ENCODE results near the gene EVC2. TPM values are rescaled to one million over a fixed set of nuclear protein-coding genes. Genes with fewer than 3 reads are reported as not detected.
"Not testable (repeated sequence)": the region's sequence is repeated elsewhere in the genome, so short reads cannot be mapped to it uniquely, and the experiment has no call there.

The EVC2 gene
- total RNA-seq, 5 donors from 2014 or later (not counting 1 experiment from before 2014, with no cell fraction given) = 1.1 to 2.9 (median 1.8) TPM

- H3K4me3 ChIP-seq (ENCODE audit: control insufficient read depth in 1 of 2, extremely low read depth in 1 of 2, low read length in 1 of 2) = no peak overlapping the region
- H3K27me3 Mint-ChIP-seq = no peaks in the 10 kb centered on the region
- DNase-seq (no peak), ATAC-seq (replicated peaks in 1 of 4) (no peak)
- peaks cover 0 to 3% of the 10 kb centered on the region in 2 experiments for H3K27me3 ChIP-seq (replicated peaks in 1 of 2; ENCODE audit: control insufficient read depth in 2 of 2, extremely low read depth in 1 of 2, insufficient read depth in 2 of 2, low read length in 1 of 2)
- no peaks in the 10 kb centered on the region for H3K36me3 ChIP-seq (ENCODE audit: control insufficient read depth in 2 of 2, extremely low read depth in 1 of 2, insufficient read depth in 1 of 2, low read length in 1 of 2)
- peaks cover 0 to 4% (median 0%) of the 10 kb centered on the region in 3 donors for H3K9me3 Mint-ChIP-seq
- H3K36me3 Mint-ChIP-seq = no peaks in the 10 kb centered on the region
- H3K9me3 ChIP-seq = no peaks in the 10 kb centered on the region
- no peak overlapping the region for H3K4me3 Mint-ChIP-seq
- no peaks in the 10 kb centered on the region for H3K4me1 ChIP-seq (ENCODE audit: control insufficient read depth in 1 of 2, extremely low read depth in 1 of 2, insufficient read depth in 2 of 2, low read length in 2 of 2)
- 85% methylated on average over 10 of the region's 11 CpGs for WGBS (ENCODE audit: insufficient coverage)
- ChIA-PET POLR2A (no interaction called here), CTCF (no interaction called here)
- H3K4me1 Mint-ChIP-seq = no peaks in the 10 kb centered on the region
- no peak overlapping the region for H3K27ac Mint-ChIP-seq
- no peak overlapping the region for H3K27ac ChIP-seq (ENCODE audit: low read length)
Measured at GRCh38 chr4:5618051-5618960, 90.1 kb downstream of the EVC2 start.

- Mint-ChIP-seq H3K36me3 (no peaks in the 10 kb centered on the region), H3K4me1 (no peaks in the 10 kb centered on the region), H3K9me3 (peaks cover 0 to 4% (median 0%) of the 10 kb centered on the region in 3 donors), H3K4me3 (no peak overlapping the region), H3K27ac (no peak overlapping the region), H3K27me3 (no peaks in the 10 kb centered on the region)
- Histone ChIP-seq H3K27ac (ENCODE audit: low read length) (no peak overlapping the region), H3K4me1 (ENCODE audit: control insufficient read depth in 1 of 2, extremely low read depth in 1 of 2, insufficient read depth in 2 of 2, low read length in 2 of 2) (no peaks in the 10 kb centered on the region), H3K9me3 (no peaks in the 10 kb centered on the region), H3K27me3 (replicated peaks in 1 of 2; ENCODE audit: control insufficient read depth in 2 of 2, extremely low read depth in 1 of 2, insufficient read depth in 2 of 2, low read length in 1 of 2) (peaks cover 0 to 3% of the 10 kb centered on the region in 2 experiments), H3K4me3 (ENCODE audit: control insufficient read depth in 1 of 2, extremely low read depth in 1 of 2, low read length in 1 of 2) (no peak overlapping the region), H3K36me3 (ENCODE audit: control insufficient read depth in 2 of 2, extremely low read depth in 1 of 2, insufficient read depth in 1 of 2, low read length in 1 of 2) (no peaks in the 10 kb centered on the region)
- POLR2A ChIA-PET = no interaction called here
- no peak for DNase-seq
- CTCF ChIA-PET = no interaction called here
- WGBS (ENCODE audit: insufficient coverage) = 91% methylated on average over 12 of the region's 16 CpGs
- ATAC-seq (replicated peaks in 1 of 4) = no peak
Measured at GRCh38 chr4:5616331-5616950, 91.9 kb downstream of the EVC2 start.

- no peaks in the 10 kb centered on the region for H3K9me3 ChIP-seq
- no peaks in the 10 kb centered on the region for H3K36me3 ChIP-seq (ENCODE audit: control insufficient read depth in 2 of 2, extremely low read depth in 1 of 2, insufficient read depth in 1 of 2, low read length in 1 of 2)
- no peak overlapping the region for H3K27ac Mint-ChIP-seq
- ChIA-PET POLR2A (interaction anchor here in 1 of 2 donors (0.6 kb wide), 1 partner anchor 36 kb away, joined by 4 read pairs; no protein-coding TSS in a partner anchor), CTCF (interaction anchor here in 1 of 2 donors (0.6 kb wide), 2 partner anchors 73 to 123 kb away, joined by 3 read pairs; no protein-coding TSS in a partner anchor)
- H3K4me3 Mint-ChIP-seq = no peak overlapping the region
- WGBS (ENCODE audit: insufficient coverage) = 78% methylated on average over 10 of the region's 10 CpGs
- H3K4me1 ChIP-seq (ENCODE audit: control insufficient read depth in 1 of 2, extremely low read depth in 1 of 2, insufficient read depth in 2 of 2, low read length in 2 of 2) = no peaks in the 10 kb centered on the region
- no peaks in the 10 kb centered on the region for H3K36me3 Mint-ChIP-seq
- H3K27me3 ChIP-seq (replicated peaks in 1 of 2; ENCODE audit: control insufficient read depth in 2 of 2, extremely low read depth in 1 of 2, insufficient read depth in 2 of 2, low read length in 1 of 2) = peaks cover 0 to 3% of the 10 kb centered on the region in 2 experiments
- ATAC-seq (replicated peaks in 1 of 4) (no peak), DNase-seq (no peak)
- H3K4me1 Mint-ChIP-seq = no peaks in the 10 kb centered on the region
- H3K9me3 Mint-ChIP-seq = no peaks in the 10 kb centered on the region
- no peak overlapping the region for H3K4me3 ChIP-seq (ENCODE audit: control insufficient read depth in 1 of 2, extremely low read depth in 1 of 2, low read length in 1 of 2)
- no peak overlapping the region for H3K27ac ChIP-seq (ENCODE audit: low read length)
- no peaks in the 10 kb centered on the region for H3K27me3 Mint-ChIP-seq
Measured at GRCh38 chr4:5615496-5616075, 92.8 kb downstream of the EVC2 start.

- no CpG with 5 or more reads among the region's 5 CpGs for WGBS (ENCODE audit: insufficient coverage)
- ATAC-seq (replicated peaks in 1 of 4) (no peak), DNase-seq (no peak)
- Mint-ChIP-seq H3K27ac (no peak overlapping the region), H3K4me1 (no peaks in the 10 kb centered on the region), H3K36me3 (no peaks in the 10 kb centered on the region), H3K9me3 (no peaks in the 10 kb centered on the region), H3K4me3 (no peak overlapping the region), H3K27me3 (no peaks in the 10 kb centered on the region)
- Histone ChIP-seq H3K4me3 (ENCODE audit: control insufficient read depth in 1 of 2, extremely low read depth in 1 of 2, low read length in 1 of 2) (no peak overlapping the region), H3K4me1 (ENCODE audit: control insufficient read depth in 1 of 2, extremely low read depth in 1 of 2, insufficient read depth in 2 of 2, low read length in 2 of 2) (no peaks in the 10 kb centered on the region), H3K27ac (ENCODE audit: low read length) (no peak overlapping the region), H3K9me3 (no peaks in the 10 kb centered on the region), H3K36me3 (ENCODE audit: control insufficient read depth in 2 of 2, extremely low read depth in 1 of 2, insufficient read depth in 1 of 2, low read length in 1 of 2) (no peaks in the 10 kb centered on the region), H3K27me3 (replicated peaks in 1 of 2; ENCODE audit: control insufficient read depth in 2 of 2, extremely low read depth in 1 of 2, insufficient read depth in 2 of 2, low read length in 1 of 2) (peaks cover 0 to 3% of the 10 kb centered on the region in 2 experiments)
- CTCF ChIA-PET = no interaction called here
- POLR2A ChIA-PET = no interaction called here
Measured at GRCh38 chr4:5611750-5612149, 96.6 kb downstream of the EVC2 start.

- ChIA-PET POLR2A (no interaction called here), CTCF (no interaction called here)
- H3K9me3 ChIP-seq = no peaks in the 10 kb centered on the region
- Mint-ChIP-seq H3K9me3 (no peaks in the 10 kb centered on the region), H3K27me3 (no peaks in the 10 kb centered on the region), H3K4me3 (no peak overlapping the region), H3K36me3 (no peaks in the 10 kb centered on the region), H3K27ac (no peak overlapping the region), H3K4me1 (no peaks in the 10 kb centered on the region)
- no peaks in the 10 kb centered on the region for H3K36me3 ChIP-seq (ENCODE audit: control insufficient read depth in 2 of 2, extremely low read depth in 1 of 2, insufficient read depth in 1 of 2, low read length in 1 of 2)
- DNase-seq = no peak
- no peak overlapping the region for H3K4me3 ChIP-seq (ENCODE audit: control insufficient read depth in 1 of 2, extremely low read depth in 1 of 2, low read length in 1 of 2)
- no peaks in the 10 kb centered on the region for H3K4me1 ChIP-seq (ENCODE audit: control insufficient read depth in 1 of 2, extremely low read depth in 1 of 2, insufficient read depth in 2 of 2, low read length in 2 of 2)
- ATAC-seq (replicated peaks in 1 of 4) = no peak
- no peak overlapping the region for H3K27ac ChIP-seq (ENCODE audit: low read length)
- H3K27me3 ChIP-seq (replicated peaks in 1 of 2; ENCODE audit: control insufficient read depth in 2 of 2, extremely low read depth in 1 of 2, insufficient read depth in 2 of 2, low read length in 1 of 2) = no peaks in the 10 kb centered on the region
- 85% methylated on average over 8 of the region's 12 CpGs for WGBS (ENCODE audit: insufficient coverage)
Measured at GRCh38 chr4:5609306-5610007, 98.9 kb downstream of the EVC2 start.

- DNase-seq; H3K4me1 Mint-ChIP-seq; H3K36me3 ChIP-seq (ENCODE audit: control insufficient read depth in 2 of 2, extremely low read depth in 1 of 2, insufficient read depth in 1 of 2, low read length in 1 of 2); H3K27ac ChIP-seq (ENCODE audit: low read length); H3K4me1 ChIP-seq (ENCODE audit: control insufficient read depth in 1 of 2, extremely low read depth in 1 of 2, insufficient read depth in 2 of 2, low read length in 2 of 2); CTCF ChIA-PET; H3K27ac Mint-ChIP-seq; H3K36me3 Mint-ChIP-seq; H3K4me3 ChIP-seq (ENCODE audit: control insufficient read depth in 1 of 2, extremely low read depth in 1 of 2, low read length in 1 of 2); H3K27me3 ChIP-seq (replicated peaks in 1 of 2; ENCODE audit: control insufficient read depth in 2 of 2, extremely low read depth in 1 of 2, insufficient read depth in 2 of 2, low read length in 1 of 2); ATAC-seq (replicated peaks in 1 of 4); POLR2A ChIA-PET; H3K4me3 Mint-ChIP-seq; H3K27me3 Mint-ChIP-seq; H3K9me3 ChIP-seq: not testable (repeated sequence)
- no CpG with 5 or more reads among the region's 10 CpGs for WGBS (ENCODE audit: insufficient coverage)
- peaks cover 8 to 23% (median 14%) of the 10 kb centered on the region in 3 donors for H3K9me3 Mint-ChIP-seq
Measured at GRCh38 chr4:5593828-5594227, 114.5 kb downstream of the EVC2 start.
